Lower leg skin (tissue), 3 donors: ENCODE results near the gene SMAP2.

Source experiments
- CTCF ChIP-seq, 3 donors: fragments of 450-650 bp; IDR thresholded peaks; one replicate each; pipeline ENCODE4 v1.5.1; 2016; ENCODE audit warnings: antibody characterized with exemption in 3 of 3, mild to moderate bottlenecking in 3 of 3, moderate library complexity in 2 of 3
- POLR2A ChIP-seq, 2 donors: fragments of 450-650 bp; IDR thresholded peaks; one replicate each; pipeline ENCODE4 v1.6.1; 2016 to 2017; ENCODE audit warnings: antibody characterized with exemption in 2 of 2, mild to moderate bottlenecking in 1 of 2, moderate library complexity in 1 of 2

GRCh38 chr1:40454873-40455272 is 81.3 kb downstream of the SMAP2 start:
- TF ChIP-seq CTCF (IDR thresholded peaks at IDR 0.05) = no peak
- no peak for TF ChIP-seq POLR2A (IDR thresholded peaks at IDR 0.05)
